Measurements from ENCODE around the gene SPIB. TPM values are rescaled to one million over a fixed set of nuclear protein-coding genes. Genes with fewer than 3 reads are reported as not detected.
"Not testable (repeated sequence)": the region's sequence is repeated elsewhere in the genome, so short reads cannot be mapped to it uniquely, and the experiment has no call there.

The SPIB gene
- total and polyA plus RNA-seq, 4 donors, result 0.09 to 5.0 (median 0.36) TPM

- Histone ChIP-seq H3K27ac (ENCODE audit: low read depth in 1 of 2, low read length in 2 of 2) (no peak overlapping the region), H3K36me3 (ENCODE audit: control insufficient read depth in 4 of 4, insufficient read depth in 3 of 4, low read depth in 1 of 4, low read length in 3 of 4) (no peaks in the 10 kb centered on the region), H3K9ac (ENCODE audit: low read depth in 1 of 2, low read length in 2 of 2) (no peak overlapping the region), H3K9me3 (ENCODE audit: control insufficient read depth in 4 of 4, low read length in 3 of 4) (no peaks in the 10 kb centered on the region), H3K27me3 (ENCODE audit: control insufficient read depth in 4 of 4, insufficient read depth in 4 of 4, low read length in 3 of 4) (no peaks in the 10 kb centered on the region), H3K4me3 (ENCODE audit: low read depth in 1 of 3, low read length in 3 of 3) (no peak overlapping the region), H3K4me1 (ENCODE audit: control insufficient read depth in 4 of 4, insufficient read depth in 4 of 4, low read length in 3 of 4) (no peaks in the 10 kb centered on the region)
- 82% methylated on average over 6 of the region's 6 CpGs for WGBS
- no peak for DNase-seq (ENCODE audit: low spot score)
- peak in 1 of 2 donors; percentile 36 for TF ChIP-seq RAD21 (IDR thresholded peaks at IDR 0.05)
- no peak for TF ChIP-seq EGR1 (IDR thresholded peaks at IDR 0.05; ENCODE audit: low read depth in 2 of 2)
These were observed 50.1 kb downstream of the SPIB start for GRCh38 chr19:50468818-50469217.

- peaks cover 4 to 19% (median 15%) of the 10 kb centered on the region in 4 donors for H3K4me1 ChIP-seq (ENCODE audit: control insufficient read depth in 4 of 4, insufficient read depth in 4 of 4, low read length in 3 of 4)
- not testable (repeated sequence) for H3K9ac ChIP-seq (ENCODE audit: low read depth in 1 of 2, low read length in 2 of 2); H3K9me3 ChIP-seq (ENCODE audit: control insufficient read depth in 4 of 4, low read length in 3 of 4); H3K27me3 ChIP-seq (ENCODE audit: control insufficient read depth in 4 of 4, insufficient read depth in 4 of 4, low read length in 3 of 4); DNase-seq (ENCODE audit: low spot score); H3K27ac ChIP-seq (ENCODE audit: low read depth in 1 of 2, low read length in 2 of 2); H3K36me3 ChIP-seq (ENCODE audit: control insufficient read depth in 4 of 4, insufficient read depth in 3 of 4, low read depth in 1 of 4, low read length in 3 of 4); H3K4me3 ChIP-seq (ENCODE audit: low read depth in 1 of 3, low read length in 3 of 3)
- WGBS, result 77% methylated on average over 3 of the region's 3 CpGs
These were observed 54.6 kb downstream of the SPIB start for GRCh38 chr19:50473336-50473735.

- Histone ChIP-seq H3K27me3 (ENCODE audit: control insufficient read depth in 4 of 4, insufficient read depth in 4 of 4, low read length in 3 of 4) (no peaks in the 10 kb centered on the region), H3K9ac (ENCODE audit: low read depth in 1 of 2, low read length in 2 of 2) (no peak overlapping the region), H3K36me3 (ENCODE audit: control insufficient read depth in 4 of 4, insufficient read depth in 3 of 4, low read depth in 1 of 4, low read length in 3 of 4) (peaks cover 0 to 13% (median 7%) of the 10 kb centered on the region in 4 donors), H3K27ac (ENCODE audit: low read depth in 1 of 2, low read length in 2 of 2) (no peak overlapping the region), H3K4me1 (ENCODE audit: control insufficient read depth in 4 of 4, insufficient read depth in 4 of 4, low read length in 3 of 4) (peaks cover 4 to 19% (median 15%) of the 10 kb centered on the region in 4 donors), H3K9me3 (ENCODE audit: control insufficient read depth in 4 of 4, low read length in 3 of 4) (no peaks in the 10 kb centered on the region), H3K4me3 (ENCODE audit: low read depth in 1 of 3, low read length in 3 of 3) (no peak overlapping the region)
- 58% methylated on average over 12 of the region's 12 CpGs for WGBS
- TF ChIP-seq, protein P1, sequence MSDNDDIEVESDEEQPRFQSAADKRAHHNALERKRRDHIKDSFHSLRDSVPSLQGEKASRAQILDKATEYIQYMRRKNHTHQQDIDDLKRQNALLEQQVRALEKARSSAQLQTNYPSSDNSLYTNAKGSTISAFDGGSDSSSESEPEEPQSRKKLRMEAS (IDR thresholded peaks at IDR 0.05), result no peak
- TF ChIP-seq NR2F2 (IDR thresholded peaks at IDR 0.05) (peak; percentile 86), FOXA1 (IDR thresholded peaks at IDR 0.05) (no peak), RXRA (IDR thresholded peaks at IDR 0.05) (peak; percentile 57 to 85), EGR1 (IDR thresholded peaks at IDR 0.05; ENCODE audit: low read depth in 2 of 2) (no peak), ZBTB33 (IDR thresholded peaks at IDR 0.05) (no peak), GABPA (IDR thresholded peaks at IDR 0.05 in 1 of 2, conservative IDR thresholded peaks at IDR 0.05 in 1 of 2) (no peak), REST (IDR thresholded peaks at IDR 0.05) (no peak), SP1 (IDR thresholded peaks at IDR 0.05) (no peak), RAD21 (IDR thresholded peaks at IDR 0.05) (no peak), JUND (IDR thresholded peaks at IDR 0.05) (no peak), HNF4A (conservative IDR thresholded peaks at IDR 0.05) (peak; percentile 30 to 43), CTCF (IDR thresholded peaks at IDR 0.05; ENCODE audit: low read depth, low read length, missing input control) (no peak), HNF4G (IDR thresholded peaks at IDR 0.05) (no peak), TAF1 (conservative IDR thresholded peaks at IDR 0.05) (no peak), YY1 (IDR thresholded peaks at IDR 0.05) (no peak), FOXA2 (IDR thresholded peaks at IDR 0.05) (no peak)
- TF ChIP-seq, protein P2, sequence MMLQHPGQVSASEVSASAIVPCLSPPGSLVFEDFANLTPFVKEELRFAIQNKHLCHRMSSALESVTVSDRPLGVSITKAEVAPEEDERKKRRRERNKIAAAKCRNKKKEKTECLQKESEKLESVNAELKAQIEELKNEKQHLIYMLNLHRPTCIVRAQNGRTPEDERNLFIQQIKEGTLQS (IDR thresholded peaks at IDR 0.05), result no peak
- no peak for DNase-seq (ENCODE audit: low spot score)
These were observed 56.4 kb downstream of the SPIB start for GRCh38 chr19:50475101-50475568.

All from liver (tissue), 9 donors.